Neural crest cell (in vitro differentiated cells): ENCODE measurements around the gene PYHIN1. TPM values are rescaled to one million over a fixed set of nuclear protein-coding genes. Genes with fewer than 3 reads are reported as not detected.

ENCODE experiments used
- DNase-seq: peaks from one replicate; pipeline ENCODE4 v3.0.0; 2021; ENCODE audit warnings: low read depth, mixed read lengths, low spot score
- H3K27ac Mint-ChIP-seq: one replicate; pipeline ENCODE4 v1.8.0; 2021; ENCODE audit warnings: mild to moderate bottlenecking, mixed read lengths; ENCODE audit not compliant: unreplicated experiment
- H3K27me3 Mint-ChIP-seq: 2 replicates; pipeline ENCODE4 v1.8.0; 2021; ENCODE audit warnings: low read depth, mild to moderate bottlenecking, mixed read lengths
- H3K36me3 Mint-ChIP-seq: 2 replicates; pipeline ENCODE4 v1.8.0; 2021; ENCODE audit warnings: low read depth, mild to moderate bottlenecking, mixed read lengths
- H3K4me1 Mint-ChIP-seq: 2 replicates; pipeline ENCODE4 v1.8.0; 2021; ENCODE audit warnings: mixed read lengths
- H3K4me3 Mint-ChIP-seq: one replicate; pipeline ENCODE4 v1.8.0; 2021; ENCODE audit warnings: mild to moderate bottlenecking, mixed read lengths
- H3K9me3 Mint-ChIP-seq: 2 replicates; pipeline ENCODE4 v1.8.0; 2021; ENCODE audit warnings: mixed read lengths
- total RNA-seq: library from RNA; stranded (reverse); gene quantifications from 2 replicates; pipeline ENCODE4 v1.2.1, GENCODE V29; 2021
- TF ChIP-seq, protein P1 (sequence below): fragments of 200-600 bp; sonication (generic); conservative IDR thresholded peaks from 2 replicates; pipeline ENCODE4 v1.5.0; 2021; ENCODE audit warnings: antibody characterized with exemption, mild to moderate bottlenecking

The PYHIN1 gene
- total RNA-seq, 1 donor from 2014 or later: not detected

DNA sequence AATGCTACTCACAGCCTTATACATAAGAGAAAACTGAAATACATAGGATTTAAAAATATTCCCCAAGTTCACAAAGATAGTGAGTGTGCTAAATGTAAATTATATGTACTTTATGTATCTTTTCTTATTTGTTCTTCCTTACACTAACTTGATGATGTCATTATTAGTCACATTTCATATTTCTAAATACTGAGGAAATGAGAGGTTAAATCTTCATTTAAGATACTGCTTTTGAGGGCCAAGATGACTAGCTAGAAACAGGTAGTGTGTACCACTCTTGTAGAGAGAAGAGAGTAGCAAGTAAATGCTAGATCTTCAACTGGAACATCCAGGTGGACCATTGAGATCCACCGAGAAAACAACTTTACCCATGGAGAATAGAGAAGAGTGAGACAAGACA is 29.8 kb downstream of the PYHIN1 start:
- H3K27me3 Mint-ChIP-seq: peaks cover 13% of the 10 kb centered on the region
- H3K27ac Mint-ChIP-seq: no peak overlapping the region

GRCh38 chr1:158962983-158963382 is 31.6 kb downstream of the PYHIN1 start:
- peaks cover 19% of the 10 kb centered on the region for H3K27me3 Mint-ChIP-seq
- H3K4me3 Mint-ChIP-seq: no peak overlapping the region
- peaks cover 4% of the 10 kb centered on the region for H3K9me3 Mint-ChIP-seq
- H3K27ac Mint-ChIP-seq: no peak overlapping the region
- H3K4me1 Mint-ChIP-seq: no peaks in the 10 kb centered on the region
- TF ChIP-seq, protein P1, sequence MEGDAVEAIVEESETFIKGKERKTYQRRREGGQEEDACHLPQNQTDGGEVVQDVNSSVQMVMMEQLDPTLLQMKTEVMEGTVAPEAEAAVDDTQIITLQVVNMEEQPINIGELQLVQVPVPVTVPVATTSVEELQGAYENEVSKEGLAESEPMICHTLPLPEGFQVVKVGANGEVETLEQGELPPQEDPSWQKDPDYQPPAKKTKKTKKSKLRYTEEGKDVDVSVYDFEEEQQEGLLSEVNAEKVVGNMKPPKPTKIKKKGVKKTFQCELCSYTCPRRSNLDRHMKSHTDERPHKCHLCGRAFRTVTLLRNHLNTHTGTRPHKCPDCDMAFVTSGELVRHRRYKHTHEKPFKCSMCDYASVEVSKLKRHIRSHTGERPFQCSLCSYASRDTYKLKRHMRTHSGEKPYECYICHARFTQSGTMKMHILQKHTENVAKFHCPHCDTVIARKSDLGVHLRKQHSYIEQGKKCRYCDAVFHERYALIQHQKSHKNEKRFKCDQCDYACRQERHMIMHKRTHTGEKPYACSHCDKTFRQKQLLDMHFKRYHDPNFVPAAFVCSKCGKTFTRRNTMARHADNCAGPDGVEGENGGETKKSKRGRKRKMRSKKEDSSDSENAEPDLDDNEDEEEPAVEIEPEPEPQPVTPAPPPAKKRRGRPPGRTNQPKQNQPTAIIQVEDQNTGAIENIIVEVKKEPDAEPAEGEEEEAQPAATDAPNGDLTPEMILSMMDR: no peak
- no peaks in the 10 kb centered on the region for H3K36me3 Mint-ChIP-seq
- no peak for DNase-seq

More for the DNA sequence above, 29.8 kb downstream of the PYHIN1 start:
- H3K36me3 Mint-ChIP-seq: no peaks in the 10 kb centered on the region
- H3K4me1 Mint-ChIP-seq: no peaks in the 10 kb centered on the region
- no peaks in the 10 kb centered on the region for H3K9me3 Mint-ChIP-seq
- DNase-seq: no peak
- TF ChIP-seq, protein P1: no peak
- no peak overlapping the region for H3K4me3 Mint-ChIP-seq

GRCh38 chr1:158969166-158969565 is 37.8 kb downstream of the PYHIN1 start:
- Mint-ChIP-seq H3K9me3 (peaks cover 6% of the 10 kb centered on the region), H3K4me1 (no peaks in the 10 kb centered on the region), H3K27ac (no peak overlapping the region), H3K27me3 (peaks cover 18% of the 10 kb centered on the region), H3K36me3 (no peaks in the 10 kb centered on the region), H3K4me3 (no peak overlapping the region)
- TF ChIP-seq, protein P1: no peak
- DNase-seq: no peak

DNA sequence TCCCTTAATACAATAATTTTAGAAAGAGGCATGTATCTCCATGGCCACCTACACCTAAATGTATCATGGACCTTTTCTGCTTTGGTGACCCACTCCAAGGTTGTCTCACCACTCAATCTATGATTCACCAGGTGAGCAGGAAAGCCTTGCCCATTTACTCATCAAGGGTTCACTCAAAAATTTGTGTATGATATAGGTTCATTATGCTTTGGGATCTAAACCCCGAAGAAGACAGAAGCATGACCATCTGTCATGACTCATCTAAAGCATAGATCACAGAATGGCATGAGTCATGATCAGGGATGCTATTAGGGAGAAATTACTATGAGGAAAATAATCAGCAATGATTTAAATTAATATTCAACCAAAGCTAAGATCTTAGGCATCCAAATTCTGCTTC is 38.5 kb downstream of the PYHIN1 start:
- H3K4me1 Mint-ChIP-seq: no peaks in the 10 kb centered on the region
- H3K27ac Mint-ChIP-seq: no peak overlapping the region
- no peak for DNase-seq
- H3K9me3 Mint-ChIP-seq: peaks cover 6% of the 10 kb centered on the region
- H3K27me3 Mint-ChIP-seq: peaks cover 13% of the 10 kb centered on the region
- H3K36me3 Mint-ChIP-seq: no peaks in the 10 kb centered on the region
- TF ChIP-seq, protein P1: no peak
- H3K4me3 Mint-ChIP-seq: no peak overlapping the region

DNA sequence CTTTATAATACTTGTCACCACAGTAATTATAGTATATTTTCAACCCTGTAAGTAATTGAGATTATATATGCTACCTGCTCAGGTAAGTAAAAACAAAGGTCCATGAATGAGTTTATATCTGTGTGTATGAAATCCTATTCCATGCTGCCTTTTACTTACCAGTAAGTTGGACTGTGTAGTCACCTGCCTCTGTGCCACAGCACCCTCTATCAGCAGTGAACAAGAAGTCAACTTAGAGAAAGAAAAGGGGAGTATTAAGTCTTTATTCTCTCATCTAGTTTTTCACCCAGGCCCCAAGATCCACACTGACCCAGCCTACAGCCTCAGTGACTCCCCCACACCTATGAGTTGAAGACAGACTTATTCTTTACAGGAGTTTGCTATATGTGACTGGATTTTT is 41.5 kb downstream of the PYHIN1 start:
- DNase-seq: no peak
- Mint-ChIP-seq H3K27ac (no peak overlapping the region), H3K9me3 (peaks cover 2% of the 10 kb centered on the region), H3K4me3 (no peak overlapping the region), H3K4me1 (peaks cover 4% of the 10 kb centered on the region), H3K27me3 (peaks cover 3% of the 10 kb centered on the region), H3K36me3 (no peaks in the 10 kb centered on the region)
- TF ChIP-seq, protein P1: no peak

DNA sequence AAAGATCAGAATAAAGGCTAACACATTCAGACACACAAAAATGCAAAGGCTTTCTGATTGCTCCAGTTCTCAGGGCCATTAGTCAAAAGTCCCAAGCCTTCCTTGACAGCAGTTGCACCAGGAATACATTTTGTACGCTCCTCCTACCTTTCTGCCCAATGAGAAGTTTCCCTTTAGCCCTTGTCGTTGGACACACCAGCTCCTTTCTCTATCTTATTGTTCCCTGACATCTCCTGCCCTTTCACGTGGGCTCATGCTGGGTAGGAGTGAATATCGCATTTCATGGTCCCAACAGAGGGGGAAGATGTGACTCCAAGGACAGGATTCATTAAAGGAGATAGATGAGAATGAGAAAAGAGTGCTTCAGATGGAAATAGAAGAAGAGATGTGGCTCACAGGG is 44.9 kb downstream of the PYHIN1 start:
- Mint-ChIP-seq H3K4me3 (no peak overlapping the region), H3K9me3 (no peaks in the 10 kb centered on the region), H3K36me3 (no peaks in the 10 kb centered on the region), H3K4me1 (peaks cover 4% of the 10 kb centered on the region), H3K27me3 (no peaks in the 10 kb centered on the region), H3K27ac (no peak overlapping the region)
- no peak for DNase-seq
- TF ChIP-seq, protein P1: no peak
